Astrocyte of the cerebellum (primary cell): ENCODE data around the gene LMX1B.
"Not testable (repeated sequence)": the region's sequence is repeated elsewhere in the genome, so short reads cannot be mapped to it uniquely, and the experiment has no call there.

Source experiments
- DNase-seq: peaks from one replicate; pipeline ENCODE4 v3.0.0-alpha.2; 2011; ENCODE audit warnings: low read depth
- H3K4me3 ChIP-seq: 2 replicates; pipeline ENCODE4 v1.5.1; 2011; ENCODE audit warnings: mild to moderate bottlenecking, low read depth, low read length, moderate library complexity
- in situ Hi-C: cut with HindIII; loops from 2 replicates; pipeline ENCODE4 v1.10.0; 2017; ENCODE audit warnings: low sequenced_read_pairs
- TF ChIP-seq, protein P1 (sequence below): IDR thresholded peaks from 2 replicates; pipeline ENCODE4 v1.5.1; 2012; ENCODE audit warnings: low read length, low read depth, moderate library complexity, mild to moderate bottlenecking; ENCODE audit errors: missing control alignments

Gene LMX1B

DNA sequence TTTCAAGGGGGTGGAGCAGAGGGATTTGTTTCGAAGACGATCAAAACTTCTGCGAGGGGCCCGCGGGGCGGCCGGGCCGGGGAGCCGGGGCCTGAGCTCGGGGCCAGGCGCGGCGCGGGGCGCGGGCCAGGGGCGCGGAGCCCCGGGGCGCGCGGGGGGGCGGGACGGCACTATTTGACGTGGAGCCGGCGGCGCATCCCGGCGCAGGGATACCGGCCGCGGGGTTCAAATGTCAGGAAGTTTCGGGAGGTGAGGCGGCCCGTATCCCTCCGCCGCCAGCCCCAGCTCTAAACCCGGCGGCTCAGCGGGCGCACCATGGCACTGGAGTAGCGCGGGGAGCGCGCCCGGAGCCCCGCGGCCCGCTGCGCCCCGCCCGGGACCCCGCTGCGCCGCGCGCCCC lies at the start of gene LMX1B:
LMX1B (plus strand) TSS at position 278 of the 400 bp plus-strand sequence. CDS start 522 bp downstream, outside the sequence.
- DNase-seq, result no peak
- H3K4me3 ChIP-seq, result no peak within 1 kb of the TSS
- TF ChIP-seq, protein P1, sequence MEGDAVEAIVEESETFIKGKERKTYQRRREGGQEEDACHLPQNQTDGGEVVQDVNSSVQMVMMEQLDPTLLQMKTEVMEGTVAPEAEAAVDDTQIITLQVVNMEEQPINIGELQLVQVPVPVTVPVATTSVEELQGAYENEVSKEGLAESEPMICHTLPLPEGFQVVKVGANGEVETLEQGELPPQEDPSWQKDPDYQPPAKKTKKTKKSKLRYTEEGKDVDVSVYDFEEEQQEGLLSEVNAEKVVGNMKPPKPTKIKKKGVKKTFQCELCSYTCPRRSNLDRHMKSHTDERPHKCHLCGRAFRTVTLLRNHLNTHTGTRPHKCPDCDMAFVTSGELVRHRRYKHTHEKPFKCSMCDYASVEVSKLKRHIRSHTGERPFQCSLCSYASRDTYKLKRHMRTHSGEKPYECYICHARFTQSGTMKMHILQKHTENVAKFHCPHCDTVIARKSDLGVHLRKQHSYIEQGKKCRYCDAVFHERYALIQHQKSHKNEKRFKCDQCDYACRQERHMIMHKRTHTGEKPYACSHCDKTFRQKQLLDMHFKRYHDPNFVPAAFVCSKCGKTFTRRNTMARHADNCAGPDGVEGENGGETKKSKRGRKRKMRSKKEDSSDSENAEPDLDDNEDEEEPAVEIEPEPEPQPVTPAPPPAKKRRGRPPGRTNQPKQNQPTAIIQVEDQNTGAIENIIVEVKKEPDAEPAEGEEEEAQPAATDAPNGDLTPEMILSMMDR, result no peak
- in situ Hi-C loops, result no loop called here

DNA sequence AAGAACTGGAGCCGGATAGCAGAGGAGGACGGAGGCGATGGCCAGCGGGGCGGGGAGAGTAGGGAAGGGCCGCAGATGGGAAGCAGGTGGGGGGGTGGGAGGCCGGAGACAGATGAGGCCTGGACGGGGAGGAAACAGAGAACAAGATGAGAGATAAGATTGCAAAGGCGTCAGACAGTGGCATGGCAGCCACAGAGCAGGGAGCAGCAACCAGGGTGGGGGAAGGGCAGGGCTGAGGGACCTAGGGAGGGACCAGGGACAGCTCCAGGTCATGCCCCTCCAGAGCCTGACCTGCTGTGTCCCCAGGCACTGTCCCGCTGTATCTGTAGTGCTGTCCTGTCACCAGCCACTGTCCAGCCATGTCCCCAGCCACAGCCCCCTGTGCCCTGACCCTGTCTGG lies 49.6 kb upstream of the LMX1B start:
- TF ChIP-seq, protein P1, result no peak
- no peak for DNase-seq
- in situ Hi-C loops, result no loop called here
- no peak overlapping the region for H3K4me3 ChIP-seq

DNA sequence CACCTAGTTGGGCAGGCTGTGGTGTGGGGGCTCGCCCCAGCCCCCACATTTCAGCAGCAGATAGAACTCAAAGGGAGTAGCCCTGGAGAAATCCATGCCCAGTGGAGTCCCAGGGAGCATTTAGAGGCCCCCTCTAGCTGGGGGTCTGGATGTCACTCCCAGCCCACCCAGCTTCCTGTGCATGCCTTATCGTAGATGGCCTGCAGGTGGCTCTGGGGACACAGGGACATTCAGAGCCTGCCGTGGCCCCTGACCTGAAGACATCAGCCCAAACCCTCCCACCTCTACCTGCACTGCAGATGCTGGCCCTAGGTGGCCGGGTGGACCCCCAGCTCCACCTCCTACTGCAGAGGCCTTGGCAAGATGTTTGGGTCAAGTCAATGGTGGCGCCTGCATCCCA lies 49.0 kb upstream of the LMX1B start:
- TF ChIP-seq, protein P1, result no peak
- in situ Hi-C loops, result no loop called here
- no peak for DNase-seq
- H3K4me3 ChIP-seq, result no peak overlapping the region

DNA sequence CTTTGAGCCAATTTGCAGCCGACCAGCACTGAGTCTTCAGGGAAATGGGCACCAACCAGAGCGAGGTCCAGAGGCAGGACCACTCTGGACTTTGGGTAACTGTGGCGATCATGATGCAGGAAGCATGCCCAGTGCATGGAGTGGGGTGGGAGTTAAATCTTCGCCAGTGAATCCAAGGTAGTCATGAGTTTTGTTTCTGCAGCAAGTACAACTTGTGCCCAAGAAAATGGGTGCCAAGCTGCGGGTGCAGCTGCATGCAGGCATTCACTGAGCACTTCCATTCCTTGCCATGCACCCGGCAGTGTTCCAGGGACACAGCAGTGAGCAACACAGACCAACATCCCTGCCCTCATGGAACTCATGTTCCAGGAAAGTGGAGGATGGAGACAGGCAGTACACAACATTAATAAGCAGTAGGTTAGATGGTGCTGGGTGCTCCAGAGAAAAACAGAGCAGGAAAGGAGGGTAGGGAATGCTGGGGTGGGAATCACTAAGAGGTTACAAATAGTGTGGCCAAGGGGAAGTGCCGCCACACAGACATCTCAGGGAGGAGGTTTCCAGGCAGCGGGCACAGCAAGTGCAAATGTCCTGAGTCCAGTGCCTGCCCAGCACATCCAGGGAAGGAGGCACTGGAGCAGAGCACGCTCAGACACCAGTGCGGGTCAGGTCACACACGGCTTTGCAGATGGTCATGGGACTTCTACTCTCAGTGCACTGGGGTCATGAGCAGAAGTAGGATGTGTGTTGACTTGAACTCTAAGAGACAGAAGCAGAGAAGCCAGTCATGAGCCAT lies 48.2 kb upstream of the LMX1B start:
- in situ Hi-C loops, result no loop called here
- no peak for DNase-seq
- no peak overlapping the region for H3K4me3 ChIP-seq
- TF ChIP-seq, protein P1, result no peak

DNA sequence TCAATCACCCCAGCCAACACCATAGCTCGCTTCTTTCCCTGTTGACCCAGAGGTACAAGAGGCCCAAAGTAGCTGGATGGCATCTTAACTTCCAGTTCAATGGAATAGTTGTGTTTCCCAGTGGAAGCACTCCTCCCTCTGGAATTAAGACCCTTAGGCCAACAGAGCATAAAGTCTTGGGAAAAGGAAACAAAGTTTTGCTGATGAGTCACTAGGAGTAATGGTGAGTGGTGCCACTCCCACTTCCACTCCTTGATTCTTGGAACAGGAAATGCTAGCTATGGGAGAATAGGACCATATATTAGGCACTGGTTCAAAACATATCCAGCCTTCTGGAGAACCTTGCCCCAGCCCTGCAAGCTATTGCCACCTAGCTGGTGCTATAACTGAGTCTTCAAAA lies 44.7 kb upstream of the LMX1B start:
- in situ Hi-C loops, result no loop called here
- TF ChIP-seq, protein P1, result no peak
- no peak overlapping the region for H3K4me3 ChIP-seq
- DNase-seq, result no peak

DNA sequence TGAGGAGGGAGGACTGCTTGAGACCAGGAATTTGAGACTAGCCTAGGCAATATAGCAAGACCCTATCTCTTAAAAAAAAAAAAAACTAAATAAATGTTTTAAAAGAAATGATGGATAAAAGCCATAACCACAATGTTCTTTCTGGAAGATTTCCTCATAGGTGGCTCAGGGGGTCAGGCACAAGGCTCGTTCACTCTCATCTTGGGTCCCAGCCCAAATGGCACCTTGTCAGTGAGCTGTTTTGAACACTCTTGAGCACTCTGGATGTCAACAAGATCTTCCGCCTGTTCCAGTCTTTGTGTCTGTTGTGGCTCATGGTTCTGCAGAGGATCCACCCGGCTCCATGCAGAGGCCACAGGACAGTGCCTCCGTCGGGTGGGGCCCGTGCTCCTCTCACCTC lies 35.7 kb upstream of the LMX1B start:
- TF ChIP-seq, protein P1, result no peak
- H3K4me3 ChIP-seq, result no peak overlapping the region
- in situ Hi-C loops, result no loop called here
- no peak for DNase-seq

DNA sequence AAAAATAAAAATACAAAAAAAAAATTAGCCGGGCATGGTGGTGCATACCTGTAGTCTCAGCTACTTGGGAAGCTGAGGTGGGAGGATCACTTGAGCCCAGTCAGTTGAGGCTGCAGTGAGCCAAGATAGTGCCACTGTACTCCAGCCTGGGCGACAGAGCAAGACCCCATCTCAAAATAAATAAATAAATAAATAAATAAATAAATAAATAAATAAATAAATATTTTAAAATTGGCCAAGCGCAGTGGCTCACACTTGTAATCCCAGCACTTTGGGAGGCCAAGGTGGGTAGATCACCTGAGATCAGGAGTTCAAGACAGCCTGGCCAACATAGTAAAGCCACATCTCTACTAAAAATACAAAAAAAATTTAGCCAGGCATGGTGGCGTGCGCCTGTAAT lies 33.4 kb upstream of the LMX1B start:
- H3K4me3 ChIP-seq, in situ Hi-C loops, DNase-seq: not testable (repeated sequence)
